Measurements from ENCODE around the gene PLXDC1.

- TF ChIP-seq EZH2 (optimal IDR thresholded peaks at IDR 0.05; ENCODE audit: low read depth, low read length), result no peak
- no peak for TF ChIP-seq CTCF (IDR thresholded peaks at IDR 0.05; ENCODE audit: low read length)
- no peak for TF ChIP-seq EZH2phosphoT487 (IDR thresholded peaks at IDR 0.05; ENCODE audit: low read length)
Measured at GRCh38 chr17:39096508-39097149, 54.8 kb downstream of the PLXDC1 start.
